ENCODE results near the gene IPO13.
A peak's percentile ranks its signal among the peaks of the same experiment; 100 is the strongest.

The IPO13 gene

DNA sequence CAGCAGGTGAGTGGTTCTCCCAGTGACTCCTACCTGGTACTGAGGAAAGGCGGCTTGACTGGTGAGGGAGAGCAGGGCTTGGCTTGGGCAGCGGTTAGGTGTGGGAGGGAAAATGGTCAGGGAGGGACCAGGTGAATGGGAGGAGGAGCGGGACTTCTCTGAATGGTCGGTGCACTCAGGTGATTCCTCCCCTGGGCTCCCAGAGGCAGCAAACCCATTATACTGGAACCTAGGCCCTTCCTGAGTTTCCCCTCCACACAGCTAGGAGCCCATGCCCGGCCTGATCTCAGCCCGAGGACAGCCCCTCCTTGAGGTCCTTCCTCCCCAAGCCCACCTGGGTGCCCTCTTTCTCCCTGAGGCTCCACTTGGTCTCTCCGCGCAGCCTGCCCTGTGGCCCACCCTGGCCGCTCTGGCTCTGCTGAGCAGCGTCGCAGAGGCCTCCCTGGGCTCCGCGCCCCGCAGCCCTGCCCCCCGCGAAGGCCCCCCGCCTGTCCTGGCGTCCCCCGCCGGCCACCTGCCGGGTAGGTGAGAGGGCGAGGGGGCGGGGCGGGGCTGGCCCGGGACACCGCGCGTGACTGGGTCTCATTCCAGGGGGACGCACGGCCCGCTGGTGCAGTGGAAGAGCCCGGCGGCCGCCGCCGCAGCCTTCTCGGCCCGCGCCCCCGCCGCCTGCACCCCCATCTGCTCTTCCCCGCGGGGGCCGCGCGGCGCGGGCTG is 10.9 kb upstream of the IPO13 start:
- DNase-seq (ENCODE audit: low read depth, low spot score), result no peak
- TF ChIP-seq, protein P1, sequence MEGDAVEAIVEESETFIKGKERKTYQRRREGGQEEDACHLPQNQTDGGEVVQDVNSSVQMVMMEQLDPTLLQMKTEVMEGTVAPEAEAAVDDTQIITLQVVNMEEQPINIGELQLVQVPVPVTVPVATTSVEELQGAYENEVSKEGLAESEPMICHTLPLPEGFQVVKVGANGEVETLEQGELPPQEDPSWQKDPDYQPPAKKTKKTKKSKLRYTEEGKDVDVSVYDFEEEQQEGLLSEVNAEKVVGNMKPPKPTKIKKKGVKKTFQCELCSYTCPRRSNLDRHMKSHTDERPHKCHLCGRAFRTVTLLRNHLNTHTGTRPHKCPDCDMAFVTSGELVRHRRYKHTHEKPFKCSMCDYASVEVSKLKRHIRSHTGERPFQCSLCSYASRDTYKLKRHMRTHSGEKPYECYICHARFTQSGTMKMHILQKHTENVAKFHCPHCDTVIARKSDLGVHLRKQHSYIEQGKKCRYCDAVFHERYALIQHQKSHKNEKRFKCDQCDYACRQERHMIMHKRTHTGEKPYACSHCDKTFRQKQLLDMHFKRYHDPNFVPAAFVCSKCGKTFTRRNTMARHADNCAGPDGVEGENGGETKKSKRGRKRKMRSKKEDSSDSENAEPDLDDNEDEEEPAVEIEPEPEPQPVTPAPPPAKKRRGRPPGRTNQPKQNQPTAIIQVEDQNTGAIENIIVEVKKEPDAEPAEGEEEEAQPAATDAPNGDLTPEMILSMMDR (IDR thresholded peaks at IDR 0.05; ENCODE audit: insufficient read depth, low read length, missing control alignments), result no peak

DNA sequence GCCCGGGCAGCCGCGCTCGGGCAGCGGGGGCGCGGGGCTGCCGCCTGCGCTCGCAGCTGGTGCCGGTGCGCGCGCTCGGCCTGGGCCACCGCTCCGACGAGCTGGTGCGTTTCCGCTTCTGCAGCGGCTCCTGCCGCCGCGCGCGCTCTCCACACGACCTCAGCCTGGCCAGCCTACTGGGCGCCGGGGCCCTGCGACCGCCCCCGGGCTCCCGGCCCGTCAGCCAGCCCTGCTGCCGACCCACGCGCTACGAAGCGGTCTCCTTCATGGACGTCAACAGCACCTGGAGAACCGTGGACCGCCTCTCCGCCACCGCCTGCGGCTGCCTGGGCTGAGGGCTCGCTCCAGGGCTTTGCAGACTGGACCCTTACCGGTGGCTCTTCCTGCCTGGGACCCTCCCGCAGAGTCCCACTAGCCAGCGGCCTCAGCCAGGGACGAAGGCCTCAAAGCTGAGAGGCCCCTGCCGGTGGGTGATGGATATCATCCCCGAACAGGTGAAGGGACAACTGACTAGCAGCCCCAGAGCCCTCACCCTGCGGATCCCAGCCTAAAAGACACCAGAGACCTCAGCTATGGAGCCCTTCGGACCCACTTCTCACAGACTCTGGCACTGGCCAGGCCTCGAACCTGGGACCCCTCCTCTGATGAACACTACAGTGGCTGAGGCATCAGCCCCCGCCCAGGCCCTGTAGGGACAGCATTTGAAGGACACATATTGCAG is 10.2 kb upstream of the IPO13 start:
- DNase-seq (ENCODE audit: low read depth, low spot score), result no peak
- H3K4me3 ChIP-seq (ENCODE audit: low read depth, low read length), result peak overlapping the region; percentile 3; the same call in 1 of the 2 replicates
- POLR2A ChIA-PET, result no interaction called here
- TF ChIP-seq, protein P1 (IDR thresholded peaks at IDR 0.05; ENCODE audit: insufficient read depth, low read length, missing control alignments), result no peak
- CTCF ChIA-PET, result interaction anchor here (1.4 to 14.4 kb wide), 10 partner anchors 10 to 230 kb away, joined by 3 to 1004 read pairs (median 24); partner anchors contain the start of genes IPO13 and ST3GAL3

More for the DNA sequence above, 10.9 kb upstream of the IPO13 start:
- POLR2A ChIA-PET, result no interaction called here
- CTCF ChIA-PET, result interaction anchor here (1.0 to 14.4 kb wide), 35 partner anchors 11 to 709 kb away, joined by 3 to 1004 read pairs (median 10); partner anchors contain the start of genes IPO13, PTPRF and ST3GAL3
- H3K4me3 ChIP-seq (ENCODE audit: low read depth, low read length), result peak overlapping the region; percentile 27

GRCh38 chr1:43937179-43937865 is 9.4 kb upstream of the IPO13 start:
- no peak overlapping the region for H3K4me3 ChIP-seq (ENCODE audit: low read depth, low read length)
- DNase-seq (ENCODE audit: low read depth, low spot score), result no peak
- ChIA-PET CTCF (interaction anchor here (1.0 to 14.4 kb wide), 10 partner anchors 9 to 408 kb away, joined by 3 to 1004 read pairs (median 5); partner anchors contain the start of gene IPO13), POLR2A (no interaction called here)
- TF ChIP-seq, protein P1 (IDR thresholded peaks at IDR 0.05; ENCODE audit: insufficient read depth, low read length, missing control alignments), result no peak

DNA sequence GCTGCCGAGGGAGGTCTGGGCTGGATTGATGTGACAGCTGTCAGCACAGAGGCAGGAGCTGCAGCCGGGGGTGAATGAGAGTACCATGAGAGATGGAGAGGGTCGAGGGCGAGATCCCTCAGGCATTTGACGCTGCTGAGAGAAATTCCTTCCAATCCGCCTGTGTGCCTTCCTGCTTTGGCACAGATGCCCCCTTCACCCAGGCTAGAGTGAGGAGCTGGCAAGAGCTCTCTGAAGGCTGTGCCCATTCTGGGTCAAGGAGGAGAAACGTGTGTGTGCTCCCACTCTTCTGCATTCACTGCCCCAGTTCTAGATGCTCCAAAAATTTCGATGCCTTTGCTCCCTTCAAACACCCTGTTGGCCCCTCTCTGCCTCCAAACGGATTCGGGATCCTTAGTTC is 8.4 kb upstream of the IPO13 start:
- CTCF ChIA-PET, result interaction anchor here (0.6 to 14.4 kb wide), 9 partner anchors 12 to 409 kb away, joined by 3 to 1004 read pairs (median 4); no protein-coding TSS in a partner anchor

GRCh38 chr1:43938892-43939587 is 7.7 kb upstream of the IPO13 start:
- ChIA-PET POLR2A (no interaction called here), CTCF (interaction anchor here (1.3 to 14.4 kb wide), 5 partner anchors 9 to 410 kb away, joined by 4 to 1004 read pairs (median 6); no protein-coding TSS in a partner anchor)
- DNase-seq (ENCODE audit: low read depth, low spot score), result no peak
- no peak overlapping the region for H3K4me3 ChIP-seq (ENCODE audit: low read depth, low read length)
- TF ChIP-seq, protein P1 (IDR thresholded peaks at IDR 0.05; ENCODE audit: insufficient read depth, low read length, missing control alignments), result no peak

More for the DNA sequence above, 8.4 kb upstream of the IPO13 start:
- TF ChIP-seq, protein P1 (IDR thresholded peaks at IDR 0.05; ENCODE audit: insufficient read depth, low read length, missing control alignments), result no peak
- no peak for DNase-seq (ENCODE audit: low read depth, low spot score)
- POLR2A ChIA-PET, result no interaction called here
- no peak overlapping the region for H3K4me3 ChIP-seq (ENCODE audit: low read depth, low read length)
